HEK293T (cell line): ENCODE results near the gene PPP1CC.

Experiments used
- BHLHE40 ChIP-seq: fragments of 450-650 bp; IDR thresholded peaks from 2 replicates; pipeline ENCODE4 v1.6.1; 2016; ENCODE audit warnings: mild to moderate bottlenecking, moderate library complexity, borderline replicate concordance
- FOXA1 ChIP-seq: fragments of 450-650 bp; IDR thresholded peaks from 2 replicates; pipeline ENCODE4 v1.6.1; 2016; ENCODE audit warnings: mild to moderate bottlenecking
- FOXK2 ChIP-seq: fragments of 450-650 bp; IDR thresholded peaks from 2 replicates; pipeline ENCODE4 v1.6.1; 2016; ENCODE audit warnings: mild to moderate bottlenecking
- L3MBTL2 ChIP-seq: fragments of 450-650 bp; conservative IDR thresholded peaks from 2 replicates; pipeline ENCODE4 v1.6.1; 2016; ENCODE audit warnings: mild to moderate bottlenecking
- ZNF384 ChIP-seq: fragments of 450-650 bp; IDR thresholded peaks from 2 replicates; pipeline ENCODE4 v1.6.1; 2016

DNA sequence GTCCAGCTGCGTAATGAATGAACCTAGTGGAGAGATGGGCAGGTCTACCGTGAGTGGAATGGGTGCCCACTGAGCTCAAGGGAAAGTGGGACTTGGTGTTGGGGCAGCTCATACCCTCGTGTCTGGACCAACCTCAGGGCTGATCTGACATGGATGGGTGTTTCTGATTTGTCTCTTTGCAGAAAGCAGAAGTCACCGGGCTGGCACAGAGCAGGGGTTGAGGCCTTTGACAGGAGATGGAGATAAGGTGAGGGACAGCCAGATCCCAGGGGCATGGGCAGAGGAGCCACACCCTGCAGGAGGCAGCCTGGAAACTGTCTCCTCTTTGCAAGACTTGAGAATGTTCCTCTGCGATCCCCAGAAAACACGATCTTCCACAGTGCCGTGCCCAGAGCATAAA, 20.9 kb upstream of the PPP1CC start:
- no peak for TF ChIP-seq L3MBTL2
- TF ChIP-seq BHLHE40, result no peak
- TF ChIP-seq FOXK2, result no peak
- TF ChIP-seq ZNF384, result no peak
- TF ChIP-seq FOXA1, result no peak
